ENCODE results near the gene OR1G1.
"Not testable (repeated sequence)": the region's sequence is repeated elsewhere in the genome, so short reads cannot be mapped to it uniquely, and the experiment has no call there.

OR1G1 gene

DNA sequence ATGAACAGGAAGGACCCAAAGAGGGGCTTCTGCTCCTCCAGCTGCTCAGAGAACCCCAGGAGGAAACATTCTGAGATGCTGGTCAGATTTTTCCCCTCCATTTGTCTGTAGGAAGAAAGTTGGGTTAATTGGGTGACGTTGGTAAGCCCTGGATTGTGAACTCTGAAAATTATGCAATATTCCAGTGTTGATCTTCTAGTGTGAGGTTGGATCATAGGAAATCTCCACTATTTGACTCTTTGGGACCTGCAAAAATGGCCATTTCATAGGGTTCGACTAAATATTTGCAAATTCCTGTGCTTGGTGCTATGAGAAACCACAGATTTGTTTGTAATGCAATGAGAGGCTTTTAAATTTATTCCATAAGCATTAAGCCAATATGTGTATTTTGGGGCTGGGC, at the start of gene OR1G1:
TSS of gene OR1G1 (minus strand) at position 101 of the 400 bp plus-strand sequence. CDS start at position 101, 0 bp downstream.
- DNase-seq = no peak

GRCh38 chr17:3167574-3167973, 40.2 kb upstream of the OR1G1 start:
- no peak for DNase-seq

GRCh38 chr17:3157218-3157617, 29.9 kb upstream of the OR1G1 start:
- DNase-seq = no peak

GRCh38 chr17:3137494-3137893, 10.1 kb upstream of the OR1G1 start:
- DNase-seq = not testable (repeated sequence)

GRCh38 chr17:3104322-3104721, 23.0 kb downstream of the OR1G1 start, which contains the start of gene OR1D2:
Gene OR1D2 (minus strand): TSS chr17:3104422. CDS start chr17:3092996, 11,426 bp downstream.
- no peak for DNase-seq

Measured in SW 1271 (cell line).